A549 treated with AZD9567 at 1 μM for 4 hours (cell line): ENCODE measurements around the gene OTP. TPM values are rescaled to one million over a fixed set of nuclear protein-coding genes. Genes with fewer than 3 reads are reported as not detected.

Experiments used
- total RNA-seq: library from RNA; stranded (reverse); fragments of 200-300 nt; extraction: Qiagen RNA extraction; gene quantifications from 5 replicates; pipeline ENCODE4 v1.2.3, GENCODE V29; 2022; ENCODE audit not compliant: insufficient read depth

OTP gene
- 0.05 to 0.09 TPM (median 0.08 TPM) in 4 of 5 replicates, not detected in the other for total RNA-seq

GRCh38 chr5:77637998-77638762, at the start of gene OTP:
TSS of gene OTP (minus strand) at chr5:77638713. CDS start at chr5:77638549, 164 bp downstream.

Other genes starting within 250 kb of the OTP start
- 36.5 to 61.1 TPM (median 41.8 TPM) in 5 replicates for gene WDR41, start 146.4 kb downstream of the OTP start, total RNA-seq
- gene TBCA, start 137.6 kb upstream of the OTP start, total RNA-seq, result 178 to 292 TPM (median 271 TPM) in 5 replicates